NCI-H460 (cell line): ENCODE data around the gene DNAH14. TPM values are rescaled to one million over a fixed set of nuclear protein-coding genes. Genes with fewer than 3 reads are reported as not detected.
"Not testable (repeated sequence)": the region's sequence is repeated elsewhere in the genome, so short reads cannot be mapped to it uniquely, and the experiment has no call there.

ENCODE experiments used
- DNase-seq: peaks from one replicate; pipeline ENCODE4 v3.0.0-alpha.2; 2016; ENCODE audit warnings: low read depth; ENCODE audit errors: extremely low read depth
- total RNA-seq: library from RNA; depleted of rRNA; stranded (reverse); fragments of >200 nt; shearing (Covaris generic); gene quantifications from 2 replicates; pipeline ENCODE4 v1.2.3, GENCODE V29; 2014

DNAH14 gene
- total RNA-seq, 1 experiment from 2014 or later, result 108 TPM

GRCh38 chr1:224920930-224921329, 8.5 kb upstream of the DNAH14 start:
- no peak for DNase-seq

GRCh38 chr1:224921354-224921753, 8.1 kb upstream of the DNAH14 start:
- DNase-seq, result no peak

GRCh38 chr1:224922404-224923164, 6.9 kb upstream of the DNAH14 start:
- DNase-seq, result peak; percentile 47

GRCh38 chr1:224923726-224924125, 5.7 kb upstream of the DNAH14 start:
- DNase-seq, result no peak

- not testable (repeated sequence) for DNase-seq
Measured at GRCh38 chr1:224927631-224928030, 1.8 kb upstream of the DNAH14 start.

GRCh38 chr1:224928906-224929305, 569 bp upstream of the DNAH14 start:
- DNase-seq, result no peak

- DNase-seq, result no peak
Measured at GRCh38 chr1:224931605-224932004, 2.1 kb downstream of the DNAH14 start.

GRCh38 chr1:224932607-224933249, 3.3 kb downstream of the DNAH14 start:
- DNase-seq, result no peak

GRCh38 chr1:224933584-224933983, 4.1 kb downstream of the DNAH14 start:
- DNase-seq, result no peak

- DNase-seq, result no peak
Measured at GRCh38 chr1:224938652-224939051, 9.2 kb downstream of the DNAH14 start.

- DNase-seq, result no peak
Measured at GRCh38 chr1:224939844-224940425, 10.5 kb downstream of the DNAH14 start.

GRCh38 chr1:224940735-224941134, 11.3 kb downstream of the DNAH14 start:
- DNase-seq, result not testable (repeated sequence)

GRCh38 chr1:224945651-224946348, 16.3 kb downstream of the DNAH14 start:
- not testable (repeated sequence) for DNase-seq

- not testable (repeated sequence) for DNase-seq
Measured at GRCh38 chr1:224946349-224946691, 16.8 kb downstream of the DNAH14 start.

GRCh38 chr1:224957696-224958095, 28.2 kb downstream of the DNAH14 start:
- DNase-seq, result no peak

GRCh38 chr1:224958490-224958889, 29.0 kb downstream of the DNAH14 start:
- DNase-seq, result no peak

- no peak for DNase-seq
Measured at GRCh38 chr1:224959115-224959514, 29.6 kb downstream of the DNAH14 start.

- no peak for DNase-seq
Measured at GRCh38 chr1:224959656-224960055, 30.2 kb downstream of the DNAH14 start.

- no peak for DNase-seq
Measured at GRCh38 chr1:224980181-224980580, 50.7 kb downstream of the DNAH14 start.

- DNase-seq, result not testable (repeated sequence)
Measured at GRCh38 chr1:224981922-224982354, 52.5 kb downstream of the DNAH14 start.

- no peak for DNase-seq
Measured at GRCh38 chr1:224988042-224988441, 58.6 kb downstream of the DNAH14 start.
